Kidney (tissue), 14 donors: ENCODE results near the gene RASL11B. TPM values are rescaled to one million over a fixed set of nuclear protein-coding genes. Genes with fewer than 3 reads are reported as not detected.
A peak's percentile ranks its signal among the peaks of the same experiment; 100 is the strongest.

Experiments used
- DNase-seq, 5 donors: peaks; one replicate each; pipeline ENCODE4 v3.0.0-alpha.2; 2013 to 2020
- FAIRE-seq: peaks from 2 replicates; lab custom pipeline; 2012; peaks lifted over from hg19 to GRCh38; lab: Jason Lieb, UNC
- H3K27ac ChIP-seq, 2 donors: one replicate each; pipeline ENCODE4 v1.7.0; 2013; ENCODE audit warnings: low read depth in 2 of 2, low read length in 2 of 2, inconsistent platforms in 1 of 2
- H3K27me3 ChIP-seq: one replicate; pipeline ENCODE4 v1.7.1; 2013; ENCODE audit warnings: low read length, inconsistent platforms; ENCODE audit not compliant: control insufficient read depth, insufficient read depth
- H3K36me3 ChIP-seq, 3 donors: one replicate each; pipeline versions ENCODE4 v1.7.0 to v1.7.1; 2013; ENCODE audit warnings: low read length in 3 of 3, control low read depth in 1 of 3, inconsistent platforms in 1 of 3; ENCODE audit not compliant: insufficient read depth in 3 of 3, control insufficient read depth in 2 of 3
- H3K4me1 ChIP-seq, 3 donors: one replicate each; pipeline versions ENCODE4 v1.7.0 to v1.7.1; 2013; ENCODE audit warnings: low read length in 3 of 3, inconsistent platforms in 1 of 3, low read depth in 1 of 3; ENCODE audit not compliant: control insufficient read depth in 2 of 3, insufficient read depth in 2 of 3
- H3K4me3 ChIP-seq, 3 donors: one replicate each; pipeline versions ENCODE4 v1.7.0 to v1.8.1; 2013; ENCODE audit warnings: low read length in 3 of 3, control low read depth in 1 of 3, inconsistent platforms in 1 of 3
- H3K9ac ChIP-seq, 3 donors: one replicate each; pipeline versions ENCODE4 v1.7.0 to v1.7.1; 2013; ENCODE audit warnings: low read length in 3 of 3, control low read depth in 1 of 3, inconsistent platforms in 1 of 3
- H3K9me3 ChIP-seq, 3 donors: one replicate each; pipeline versions ENCODE4 v1.7.0 to v1.7.1; 2013; ENCODE audit warnings: low read length in 3 of 3, control low read depth in 1 of 3, inconsistent platforms in 1 of 3; ENCODE audit not compliant: control insufficient read depth in 2 of 3, insufficient read depth in 1 of 3
- CTCF ChIP-seq: IDR thresholded peaks from 3 replicates; pipeline ENCODE4 v1.5.1; 2012; ENCODE audit warnings: mild to moderate bottlenecking, moderate library complexity, borderline replicate concordance; ENCODE audit not compliant: insufficient read depth; ENCODE audit errors: extremely low read depth
- intact Hi-C: fragments of 100-400 bp; cut with DNase I; formaldehyde crosslinking; loops from one replicate; pipeline ENCODE4 v1.11.1; 2022
- polyA plus RNA-seq: library from polyadenylated mRNA; stranded (reverse); fragments of 350-450 nt; fragmentation: Illumina TruSeq; extraction: RNeasy Lipid Tissue Mini Kit (QIAGEN cat#74804); gene quantifications from one replicate; pipeline ENCODE4 v1.2.3, GENCODE V29; 2014; ENCODE audit warnings: low read depth, low replicate concordance; ENCODE audit not compliant: insufficient read depth
- total RNA-seq: library from RNA; stranded (reverse); fragmentation: NEBNext Ultra II Directional; extraction: Animal tissue kit (Norgen Biotek cat#: 25700); gene quantifications from one replicate; pipeline ENCODE4 v1.2.1, GENCODE V29; 2021
- donor health status: control.
- donor health status: control.
- donor health status: control.
- donor health status: control.
- donor health status: control.
- donor health status: DM: yes; HTN: yes; CAD: no.
- donor health status: Normal renal cell carcinoma (clear cell type).

The RASL11B gene
- total and polyA plus RNA-seq, 2 donors from 2014 or later = 4.3 to 45.9 TPM

DNA sequence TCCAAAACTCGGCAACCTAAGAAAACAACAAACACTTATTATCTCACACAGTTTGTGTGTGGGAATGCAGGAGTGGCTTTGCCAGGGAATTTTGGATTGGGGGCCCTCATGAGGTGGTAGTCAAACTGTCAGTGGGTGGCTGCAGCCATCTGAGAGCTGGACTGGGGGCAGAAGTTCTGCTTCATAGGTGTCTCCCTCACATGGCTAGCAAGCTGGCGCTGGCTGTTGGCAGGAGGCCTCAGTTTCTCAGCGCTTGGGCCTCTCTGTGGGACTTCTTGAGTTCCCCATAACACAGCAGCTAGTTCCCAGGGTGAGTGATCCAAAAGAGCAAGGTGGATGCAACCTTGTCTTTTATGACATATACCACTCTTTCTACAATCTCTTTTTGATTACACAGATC lies 26.0 kb upstream of the RASL11B start:
- H3K27me3 ChIP-seq = no peaks in the 10 kb centered on the region
- no peak for TF ChIP-seq CTCF
- FAIRE-seq = no peak
- H3K9ac ChIP-seq = no peak overlapping the region
- H3K36me3 ChIP-seq = no peaks in the 10 kb centered on the region
- H3K4me1 ChIP-seq = peaks cover 0 to 10% (median 5%) of the 10 kb centered on the region in 3 donors
- no peak for DNase-seq
- no peak overlapping the region for H3K27ac ChIP-seq
- H3K4me3 ChIP-seq = no peak overlapping the region
- H3K9me3 ChIP-seq = no peaks in the 10 kb centered on the region
- intact Hi-C loops = no loop called here

GRCh38 chr4:52836678-52837077 lies 25.4 kb upstream of the RASL11B start:
- Histone ChIP-seq H3K36me3 (no peaks in the 10 kb centered on the region), H3K9ac (no peak overlapping the region), H3K27me3 (no peaks in the 10 kb centered on the region), H3K4me3 (no peak overlapping the region), H3K27ac (no peak overlapping the region), H3K9me3 (no peaks in the 10 kb centered on the region), H3K4me1 (peaks cover 0 to 10% (median 5%) of the 10 kb centered on the region in 3 donors)
- intact Hi-C loops = no loop called here
- DNase-seq = no peak
- no peak for TF ChIP-seq CTCF
- no peak for FAIRE-seq

- H3K4me1 ChIP-seq = peaks cover 3 to 10% (median 10%) of the 10 kb centered on the region in 3 donors
- H3K27ac ChIP-seq = no peak overlapping the region
- no peaks in the 10 kb centered on the region for H3K27me3 ChIP-seq
- intact Hi-C loops = no loop called here
- no peak overlapping the region for H3K9ac ChIP-seq
- H3K4me3 ChIP-seq = no peak overlapping the region
- H3K9me3 ChIP-seq = no peaks in the 10 kb centered on the region
- DNase-seq = peak in 3 of 5 donors; percentile 55 to 67 (median 59)
- no peak for TF ChIP-seq CTCF
- no peaks in the 10 kb centered on the region for H3K36me3 ChIP-seq
- no peak for FAIRE-seq
Measured at GRCh38 chr4:52837716-52838558, 24.2 kb upstream of the RASL11B start.
